Fibroblast of lung (primary cell): ENCODE results near the gene OPN1SW.

Source experiments
- CTCF ChIP-seq, 2 donors: IDR thresholded peaks in 1 of 2; conservative IDR thresholded peaks in 1 of 2; 1 replicate in 1 of 2; 2 replicates in 1 of 2; pipeline ENCODE4 v1.5.1; 2011 to 2012; ENCODE audit warnings: low read length in 2 of 2, control low read depth in 1 of 2, inconsistent platforms in 1 of 2, low read depth in 1 of 2, mild to moderate bottlenecking in 1 of 2
- EZH2 ChIP-seq: IDR thresholded peaks from 2 replicates; pipeline ENCODE4 v1.5.1; 2012; ENCODE audit warnings: low read length, control low read depth, mild to moderate bottlenecking; ENCODE audit errors: missing control alignments

- TF ChIP-seq CTCF (conservative IDR thresholded peaks at IDR 0.05 in 1 of 2, IDR thresholded peaks at IDR 0.05 in 1 of 2; ENCODE audit: low read depth in 1 of 2, low read length in 2 of 2) (no peak), EZH2 (no peak)
These were observed 26.2 kb upstream of the OPN1SW start for GRCh38 chr7:128801667-128802418.
